ENCODE results near the gene TGM1. TPM values are rescaled to one million over a fixed set of nuclear protein-coding genes. Genes with fewer than 3 reads are reported as not detected.
A peak's percentile ranks its signal among the peaks of the same experiment; 100 is the strongest.

The TGM1 gene
- total RNA-seq, 6 donors from 2014 or later: 9.1 to 29.2 (median 11.1) TPM

DNA sequence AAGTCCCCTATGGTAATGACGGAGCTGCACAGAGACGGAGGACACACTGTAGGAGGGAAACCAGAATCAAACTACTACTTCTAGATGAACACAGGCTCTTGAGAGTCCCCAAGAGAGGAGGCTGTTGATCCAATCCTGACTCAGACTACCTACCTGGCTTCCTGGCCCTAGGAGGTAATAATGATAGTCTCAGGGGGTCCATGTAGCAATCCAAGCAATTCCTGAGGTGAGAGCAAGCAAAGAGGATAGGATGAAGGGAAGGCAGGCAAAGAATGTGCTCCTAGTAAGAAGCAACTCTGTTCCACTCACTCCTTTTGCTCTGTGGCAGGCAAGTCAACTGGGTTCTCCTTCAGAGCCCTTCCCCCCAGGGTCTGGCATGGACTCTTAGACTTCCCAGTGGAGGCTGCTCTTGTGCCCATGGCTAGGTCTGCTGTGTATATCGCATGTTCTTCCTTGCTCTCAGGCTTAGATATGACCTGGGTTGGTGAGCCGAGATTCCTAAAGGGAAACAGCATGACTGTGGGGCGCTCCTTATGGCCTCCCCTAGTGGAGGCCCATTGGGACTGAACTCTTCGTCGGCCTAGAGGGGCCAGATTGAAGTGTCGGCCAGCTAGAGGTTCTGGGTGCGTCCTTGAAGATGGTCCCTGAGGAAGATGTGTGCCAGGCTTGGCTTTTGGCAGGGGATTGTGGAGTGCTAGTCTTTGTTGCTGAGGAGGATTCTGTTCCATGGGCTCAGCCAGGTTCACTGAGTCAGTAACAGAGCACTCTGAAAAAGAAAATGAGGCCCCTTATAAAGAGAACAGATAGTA, 22.7 kb downstream of the TGM1 start:
- Histone ChIP-seq H3K9me3 (no peaks in the 10 kb centered on the region), H3K4me1 (peaks cover 34 to 46% (median 38%) of the 10 kb centered on the region in 4 donors), H3K27me3 (no peaks in the 10 kb centered on the region), H3K36me3 (peaks cover 16 to 60% (median 55%) of the 10 kb centered on the region in 4 donors), H3K27ac (peak overlapping the region in 2 of 4 donors; percentile 97 to 98), H3K4me3 (peak overlapping the region in 1 of 4 donors; percentile 93)
- 92 to 97% methylated on average over 5 to 9 of the region's 9 CpGs for WGBS, 2 donors
- no peak for TF ChIP-seq POLR2A (IDR thresholded peaks at IDR 0.05)
- no peak for TF ChIP-seq EP300 (IDR thresholded peaks at IDR 0.05)
- ATAC-seq (ENCODE audit: low FRiP score in 2 of 2) (no peak), DNase-seq (no peak)

- H3K27ac ChIP-seq: peak overlapping the region in 1 of 4 donors; percentile 43
Measured at GRCh38 chr14:24238527-24239037, 24.4 kb downstream of the TGM1 start.

DNA sequence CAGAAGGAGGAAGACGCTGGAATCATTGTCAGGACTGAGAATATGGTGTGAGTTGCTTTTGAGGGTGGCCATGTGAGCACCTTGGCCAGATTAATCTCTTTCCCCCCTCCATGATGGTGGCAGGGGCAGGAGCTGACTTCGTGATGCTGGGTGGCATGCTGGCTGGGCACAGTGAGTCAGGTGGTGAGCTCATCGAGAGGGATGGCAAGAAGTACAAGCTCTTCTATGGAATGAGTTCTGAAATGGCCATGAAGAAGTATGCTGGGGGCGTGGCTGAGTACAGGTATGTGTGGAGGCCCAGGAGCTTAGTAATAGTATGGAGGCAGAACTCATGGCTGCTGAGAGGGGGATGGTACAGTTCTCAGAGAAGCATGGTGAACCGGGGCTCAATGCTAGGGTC, 24.9 kb downstream of the TGM1 start:
- no peak for DNase-seq
- Histone ChIP-seq H3K4me1 (peaks cover 42 to 61% (median 47%) of the 10 kb centered on the region in 4 donors), H3K36me3 (peaks cover 16 to 64% (median 56%) of the 10 kb centered on the region in 4 donors)

More at GRCh38 chr14:24238527-24239037, 24.4 kb downstream of the TGM1 start:
- H3K27me3 ChIP-seq: no peaks in the 10 kb centered on the region
- peaks cover 16 to 64% (median 56%) of the 10 kb centered on the region in 4 donors for H3K36me3 ChIP-seq
- no peaks in the 10 kb centered on the region for H3K9me3 ChIP-seq
- 92 to 95% methylated on average over 4 to 5 of the region's 5 CpGs for WGBS, 2 donors
- TF ChIP-seq POLR2A (IDR thresholded peaks at IDR 0.05): no peak
- TF ChIP-seq POLR2AphosphoS5 (IDR thresholded peaks at IDR 0.05): no peak
- DNase-seq (no peak), ATAC-seq (ENCODE audit: low FRiP score in 2 of 2) (no peak)
- H3K4me1 ChIP-seq: peaks cover 41 to 61% (median 46%) of the 10 kb centered on the region in 4 donors
- no peak overlapping the region for H3K4me3 ChIP-seq

GRCh38 chr14:24237463-24237955, 25.5 kb downstream of the TGM1 start:
- H3K27me3 ChIP-seq: no peaks in the 10 kb centered on the region
- no peak overlapping the region for H3K27ac ChIP-seq
- 93 to 94% methylated on average over 2 of the region's 2 CpGs for WGBS, 2 donors
- DNase-seq (no peak), ATAC-seq (ENCODE audit: low FRiP score in 2 of 2) (no peak)
- peaks cover 16 to 64% (median 56%) of the 10 kb centered on the region in 4 donors for H3K36me3 ChIP-seq
- H3K9me3 ChIP-seq: no peaks in the 10 kb centered on the region
- TF ChIP-seq POLR2A (IDR thresholded peaks at IDR 0.05): no peak
- TF ChIP-seq CTCF (IDR thresholded peaks at IDR 0.05): no peak
- no peak for TF ChIP-seq POLR2AphosphoS5 (IDR thresholded peaks at IDR 0.05)
- no peak for TF ChIP-seq EP300 (IDR thresholded peaks at IDR 0.05)
- H3K4me3 ChIP-seq: no peak overlapping the region
- H3K4me1 ChIP-seq: peaks cover 44 to 62% (median 48%) of the 10 kb centered on the region in 4 donors

More for the DNA sequence above, 24.9 kb downstream of the TGM1 start:
- no peak overlapping the region for H3K4me3 ChIP-seq
- WGBS, 2 donors: 70 to 82% methylated on average over 5 of the region's 5 CpGs
- H3K27me3 ChIP-seq: no peaks in the 10 kb centered on the region
- no peaks in the 10 kb centered on the region for H3K9me3 ChIP-seq
- ATAC-seq (ENCODE audit: low FRiP score in 2 of 2): no peak
- peak overlapping the region in 1 of 4 donors; percentile 43 for H3K27ac ChIP-seq
- TF ChIP-seq POLR2AphosphoS5 (IDR thresholded peaks at IDR 0.05): no peak
- no peak for TF ChIP-seq EP300 (IDR thresholded peaks at IDR 0.05)
- TF ChIP-seq CTCF (IDR thresholded peaks at IDR 0.05): no peak

- H3K4me1 ChIP-seq: peaks cover 44 to 60% (median 48%) of the 10 kb centered on the region in 4 donors
Measured at GRCh38 chr14:24236689-24237462, 26.1 kb downstream of the TGM1 start.

More at GRCh38 chr14:24236689-24237462, 26.1 kb downstream of the TGM1 start:
- TF ChIP-seq POLR2A (IDR thresholded peaks at IDR 0.05): no peak
- no peak for TF ChIP-seq CTCF (IDR thresholded peaks at IDR 0.05)
- DNase-seq (no peak), ATAC-seq (ENCODE audit: low FRiP score in 2 of 2) (no peak)
- Histone ChIP-seq H3K36me3 (peaks cover 16 to 64% (median 56%) of the 10 kb centered on the region in 4 donors), H3K4me3 (no peak overlapping the region), H3K27ac (peak overlapping the region in 1 of 4 donors; percentile 30), H3K9me3 (no peaks in the 10 kb centered on the region), H3K27me3 (no peaks in the 10 kb centered on the region)
- WGBS, 2 donors: 95 to 98% methylated on average over 6 of the region's 6 CpGs
